ENCODE measurements around the gene TRPM8.

DNA sequence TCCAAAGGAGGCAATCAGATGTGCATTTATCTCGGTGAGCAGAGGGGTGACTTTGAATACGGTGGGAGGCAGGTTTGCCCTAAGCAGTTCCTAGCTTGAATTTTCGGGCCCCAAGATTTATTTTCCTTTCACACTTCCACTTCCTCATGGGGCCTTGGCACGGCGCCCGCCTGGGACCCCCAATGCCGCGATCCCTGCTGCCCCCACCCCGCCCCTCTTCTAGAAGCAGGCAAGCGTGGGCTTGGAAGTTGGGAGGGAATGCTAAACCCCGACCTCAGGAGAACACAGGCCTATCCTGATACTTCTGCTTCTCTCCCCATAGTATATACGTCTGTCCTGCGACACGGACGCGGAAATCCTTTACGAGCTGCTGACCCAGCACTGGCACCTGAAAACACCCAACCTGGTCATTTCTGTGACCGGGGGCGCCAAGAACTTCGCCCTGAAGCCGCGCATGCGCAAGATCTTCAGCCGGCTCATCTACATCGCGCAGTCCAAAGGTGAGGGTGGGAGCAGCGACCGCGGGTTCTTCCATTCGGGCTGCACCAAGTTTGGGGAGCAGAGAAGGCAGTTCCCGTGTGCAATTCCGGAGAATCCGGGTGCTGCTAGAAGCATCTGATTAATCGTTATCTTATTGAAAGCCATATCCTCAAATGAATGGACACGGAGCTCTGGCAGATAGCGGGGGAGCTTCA is 21.6 kb downstream of the TRPM8 start:
- TF ChIP-seq, protein P1, sequence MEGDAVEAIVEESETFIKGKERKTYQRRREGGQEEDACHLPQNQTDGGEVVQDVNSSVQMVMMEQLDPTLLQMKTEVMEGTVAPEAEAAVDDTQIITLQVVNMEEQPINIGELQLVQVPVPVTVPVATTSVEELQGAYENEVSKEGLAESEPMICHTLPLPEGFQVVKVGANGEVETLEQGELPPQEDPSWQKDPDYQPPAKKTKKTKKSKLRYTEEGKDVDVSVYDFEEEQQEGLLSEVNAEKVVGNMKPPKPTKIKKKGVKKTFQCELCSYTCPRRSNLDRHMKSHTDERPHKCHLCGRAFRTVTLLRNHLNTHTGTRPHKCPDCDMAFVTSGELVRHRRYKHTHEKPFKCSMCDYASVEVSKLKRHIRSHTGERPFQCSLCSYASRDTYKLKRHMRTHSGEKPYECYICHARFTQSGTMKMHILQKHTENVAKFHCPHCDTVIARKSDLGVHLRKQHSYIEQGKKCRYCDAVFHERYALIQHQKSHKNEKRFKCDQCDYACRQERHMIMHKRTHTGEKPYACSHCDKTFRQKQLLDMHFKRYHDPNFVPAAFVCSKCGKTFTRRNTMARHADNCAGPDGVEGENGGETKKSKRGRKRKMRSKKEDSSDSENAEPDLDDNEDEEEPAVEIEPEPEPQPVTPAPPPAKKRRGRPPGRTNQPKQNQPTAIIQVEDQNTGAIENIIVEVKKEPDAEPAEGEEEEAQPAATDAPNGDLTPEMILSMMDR (conservative IDR thresholded peaks at IDR 0.05 in 1 of 2, IDR thresholded peaks at IDR 0.05 in 1 of 2; ENCODE audit: low read depth in 1 of 2, low read length in 2 of 2), result no peak
- no peak for TF ChIP-seq EZH2 (IDR thresholded peaks at IDR 0.05; ENCODE audit: low read length, missing control alignments)
